IMR-90 (cell line): Measurements from ENCODE around the gene FAM177B. TPM values are rescaled to one million over a fixed set of nuclear protein-coding genes. Genes with fewer than 3 reads are reported as not detected.

ENCODE experiments used
- ATAC-seq: fragments of 200-7000 bp; cut with Tn5 transposase; 2 replicates; pipeline ENCODE4 v1.9.1; 2020; ENCODE audit warnings: low read depth, mild to moderate bottlenecking, moderate library complexity
- BruUV-seq: library from RNA; stranded (reverse); fragments of 400-500 nt; replicated peaks from 2 replicates; lab custom pipeline; 2021; lab: Mats Ljungman, UMichigan
- CTCF ChIA-PET: fragments of 300-600 bp; formaldehyde crosslinking; extraction: SDS; loops from one replicate; lab custom pipeline; 2021; ENCODE audit warnings: antibody characterized with exemption; lab: Yijun Ruan, JAX
- POLR2A ChIA-PET: fragments of 300-600 bp; sonication (Branson Sonifier 250); formaldehyde crosslinking; loops from one replicate; lab custom pipeline; 2022; ENCODE audit warnings: antibody characterized with exemption; ENCODE audit not compliant: unreplicated experiment; lab: Charles Lee
- DNase-seq: peaks from one replicate; pipeline ENCODE4 v3.0.0; 2013
- H2AFZ ChIP-seq: replicated peaks from 2 replicates; pipeline ENCODE3; 2013; ENCODE audit warnings: low read length, mild to moderate bottlenecking; ENCODE audit not compliant: poor library complexity
- H2AK5ac ChIP-seq: 2 replicates; pipeline ENCODE4 v1.6.1; 2013; ENCODE audit warnings: low read depth, low read length, inconsistent platforms
- H2AK9ac ChIP-seq: replicated peaks from 2 replicates; pipeline ENCODE3; 2013; ENCODE audit warnings: mild to moderate bottlenecking, low read depth, low read length, moderate library complexity; ENCODE audit not compliant: poor library complexity
- H2BK120ac ChIP-seq: 2 replicates; pipeline ENCODE4 v1.6.1; 2013; ENCODE audit warnings: low read depth, low read length, inconsistent platforms
- H2BK15ac ChIP-seq: 3 replicates; pipeline ENCODE4 v1.6.1; 2013; ENCODE audit warnings: low read depth, low read length, inconsistent platforms
- H2BK20ac ChIP-seq: 2 replicates; pipeline ENCODE4 v1.6.1; 2013; ENCODE audit warnings: low read depth, mild to moderate bottlenecking, inconsistent platforms, low read length, moderate library complexity
- H2BK5ac ChIP-seq: 2 replicates; pipeline ENCODE4 v1.6.1; 2013; ENCODE audit warnings: mild to moderate bottlenecking, low read depth, low read length, inconsistent platforms; ENCODE audit not compliant: poor library complexity, severe bottlenecking
- H3K14ac ChIP-seq: replicated peaks from 2 replicates; pipeline ENCODE4 v1.6.1; 2013; ENCODE audit warnings: low read depth, low read length, inconsistent platforms
- H3K18ac ChIP-seq: 2 replicates; pipeline ENCODE4 v1.6.1; 2013; ENCODE audit warnings: low read depth, low read length, control low read depth
- H3K23ac ChIP-seq: 2 replicates; pipeline ENCODE4 v1.6.1; 2013; ENCODE audit warnings: low read depth, low read length, inconsistent platforms
- H3K27ac ChIP-seq: 2 replicates; pipeline ENCODE4 v1.5.1; 2013; ENCODE audit warnings: mild to moderate bottlenecking, control low read depth, low read length; ENCODE audit not compliant: insufficient read depth
- H3K27me3 ChIP-seq: 2 replicates; pipeline ENCODE4 v1.6.1; 2013; ENCODE audit warnings: low read length; ENCODE audit not compliant: control insufficient read depth, insufficient read depth
- H3K36me3 ChIP-seq: 2 replicates; pipeline ENCODE4 v1.6.1; 2013; ENCODE audit warnings: low read length, mixed read lengths; ENCODE audit not compliant: control insufficient read depth, insufficient read depth
- H3K4ac ChIP-seq: 2 replicates; pipeline ENCODE4 v1.6.1; 2013; ENCODE audit warnings: low read depth, low read length, inconsistent platforms
- H3K4me1 ChIP-seq: 2 replicates; pipeline ENCODE4 v1.6.1; 2013; ENCODE audit warnings: low read length, mixed read lengths; ENCODE audit not compliant: control insufficient read depth, insufficient read depth
- H3K4me2 ChIP-seq: 2 replicates; pipeline ENCODE4 v1.6.1; 2013; ENCODE audit warnings: low read depth, mild to moderate bottlenecking, control low read depth, low read length, moderate library complexity
- H3K4me3 ChIP-seq: 2 replicates; pipeline ENCODE4 v1.5.1; 2013; ENCODE audit warnings: low read depth, mild to moderate bottlenecking, control low read depth, low read length, moderate library complexity; ENCODE audit not compliant: insufficient read depth
- H3K56ac ChIP-seq: 2 replicates; pipeline ENCODE4 v1.6.1; 2013; ENCODE audit warnings: low read length, inconsistent platforms; ENCODE audit not compliant: insufficient read depth; ENCODE audit errors: extremely low read depth
- H3K79me1 ChIP-seq, 2 experiments: 2 replicates each; pipeline ENCODE4 v1.6.1; 2013; ENCODE audit warnings: low read length in 2 of 2, inconsistent platforms in 1 of 2, low read depth in 1 of 2
- H3K9ac ChIP-seq: 2 replicates; pipeline ENCODE4 v1.6.1; 2013; ENCODE audit warnings: low read depth, low read length, control low read depth
- H3K9me1 ChIP-seq: 2 replicates; pipeline ENCODE4 v1.6.1; 2013; ENCODE audit warnings: low read length, inconsistent platforms; ENCODE audit not compliant: insufficient read depth
- H3K9me3 ChIP-seq: 2 replicates; pipeline ENCODE4 v1.6.1; 2013; ENCODE audit warnings: low read length; ENCODE audit not compliant: control insufficient read depth, insufficient read depth
- H4K20me1 ChIP-seq: 2 replicates; pipeline ENCODE4 v1.6.1; 2013; ENCODE audit warnings: low read length, inconsistent platforms; ENCODE audit not compliant: insufficient read depth
- H4K5ac ChIP-seq: 2 replicates; pipeline ENCODE4 v1.6.1; 2013; ENCODE audit warnings: mild to moderate bottlenecking, low read depth, low read length, control low read depth
- H4K8ac ChIP-seq, 2 experiments: 2 replicates each; pipeline ENCODE4 v1.6.1; 2013; ENCODE audit warnings: low read depth in 2 of 2, low read length in 2 of 2, control low read depth in 1 of 2, inconsistent platforms in 1 of 2
- H4K91ac ChIP-seq: 2 replicates; pipeline ENCODE4 v1.6.1; 2013; ENCODE audit warnings: low read depth, low read length, inconsistent platforms; ENCODE audit not compliant: insufficient read depth
- MAFK ChIP-seq: IDR thresholded peaks from 2 replicates; pipeline ENCODE4 v1.6.1; 2012; ENCODE audit warnings: low read depth, low read length, improper control_type of control experiment
- MXI1 ChIP-seq: IDR thresholded peaks from 2 replicates; pipeline ENCODE4 v1.6.1; 2012; ENCODE audit warnings: low read depth, mild to moderate bottlenecking, low read length, moderate library complexity, borderline replicate concordance
- NFE2L2 ChIP-seq: fragments of 150-350 bp; IDR thresholded peaks from 2 replicates; pipeline ENCODE4 v1.6.1; 2016; ENCODE audit warnings: low read depth, mild to moderate bottlenecking, low read length
- WGBS, 2 experiments: methylation state at CpG; one replicate each; pipeline versions ENCODE4 v1.1.5 to v1.1.7; 2013; ENCODE audit warnings: missing lambda C conversion rate in 2 of 2; ENCODE audit not compliant: insufficient read length in 1 of 2; ENCODE audit errors: extremely low coverage in 2 of 2; 5-methylcytosine and 5-hydroxymethylcytosine counted together
- dilution Hi-C: fragments of 300-500 bp; cut with HindIII; formaldehyde crosslinking; loops from one replicate; pipeline ENCODE4 v1.14.3; 2018; ENCODE audit warnings: low sequenced_read_pairs; ENCODE audit not compliant: unreplicated experiment
- in situ Hi-C: fragments of 300-500 bp; cut with MboI; formaldehyde crosslinking; loops from 3 replicates; pipeline ENCODE4 v1.14.3; 2019; ENCODE audit warnings: low sequenced_read_pairs, inconsistent platforms, mixed read lengths
- intact Hi-C: fragments of 100-400 bp; cut with micrococcal nuclease; formaldehyde crosslinking; loops from 2 replicates; pipeline ENCODE4 v1.10.0; 2022
- polyA plus RNA-seq, 3 experiments: library from polyadenylated mRNA; depleted of rRNA; stranded (reverse); fragments of >200 nt; gene quantifications; 2 replicates each; pipeline ENCODE4 v1.2.3, GENCODE V29; 2012; ENCODE audit warnings: low replicate concordance in 1 of 3
- total RNA-seq: library from RNA; depleted of rRNA; stranded (reverse); fragments of >200 nt; gene quantifications from 2 replicates; pipeline ENCODE4 v1.2.3, GENCODE V29; 2012

FAM177B gene
- total and polyA plus RNA-seq, 2 of the 4 experiments (the other 2 are of a cell fraction) = not detected

DNA sequence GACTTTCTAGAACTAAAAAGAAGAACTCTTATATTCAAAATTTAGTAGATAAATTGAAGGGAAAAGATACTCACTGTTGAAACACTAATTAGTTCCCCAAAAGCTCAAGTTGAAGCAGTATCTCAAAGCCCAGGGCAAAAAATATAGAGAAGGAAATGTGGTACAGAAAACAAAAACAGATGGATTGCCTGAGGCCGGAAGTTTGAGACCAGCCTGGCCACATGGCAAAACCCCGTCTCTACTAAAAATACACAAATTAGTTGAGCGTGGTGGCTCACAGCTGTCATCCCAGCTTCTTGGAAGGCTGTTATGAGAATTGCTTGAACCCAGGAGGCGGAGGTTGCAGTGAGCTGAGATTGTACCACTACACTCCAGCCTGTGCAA, 36.0 kb downstream of the FAM177B start:
- no peak for DNase-seq
- H3K9ac ChIP-seq = no peak overlapping the region

More for the DNA sequence above, 36.0 kb downstream of the FAM177B start:
- H3K4me1 ChIP-seq = no peaks in the 10 kb centered on the region
- H3K79me1 ChIP-seq = no peaks in the 10 kb centered on the region
- H2BK5ac ChIP-seq = no peak overlapping the region
- H3K4me3 ChIP-seq = no peak overlapping the region
- no peak overlapping the region for H3K27ac ChIP-seq
- no peak overlapping the region for H2BK20ac ChIP-seq
- no peak overlapping the region for H2BK120ac ChIP-seq
- no peak overlapping the region for H3K4ac ChIP-seq
- dilution Hi-C loops = no loop called here
- H3K23ac ChIP-seq = no peak overlapping the region
- no peak overlapping the region for H4K91ac ChIP-seq
- ATAC-seq = no peak
- ChIA-PET CTCF (no interaction called here), POLR2A (no interaction called here)
- no peak overlapping the region for H4K5ac ChIP-seq
- H2AFZ ChIP-seq = no peak overlapping the region
- WGBS, 2 experiments = no CpG with 5 or more reads among the region's 4 CpGs
- H3K9me1 ChIP-seq = no peaks in the 10 kb centered on the region
- H3K14ac ChIP-seq = no peak overlapping the region
- no peak overlapping the region for H2AK9ac ChIP-seq
- H3K4me2 ChIP-seq = no peak overlapping the region
- H2AK5ac ChIP-seq = no peak overlapping the region
- no peak overlapping the region for H3K56ac ChIP-seq
- no peaks in the 10 kb centered on the region for H3K27me3 ChIP-seq
- in situ Hi-C loops = no loop called here
- H3K9me3 ChIP-seq = peaks cover 4% of the 10 kb centered on the region
- no TSS peak for BruUV-seq
- no peaks in the 10 kb centered on the region for H3K36me3 ChIP-seq
- no peak overlapping the region for H2BK15ac ChIP-seq
- TF ChIP-seq MXI1 (no peak), NFE2L2 (no peak), MAFK (no peak)
- H3K18ac ChIP-seq = no peak overlapping the region
- H4K20me1 ChIP-seq = no peaks in the 10 kb centered on the region
- intact Hi-C loops = no loop called here
- no peak overlapping the region for H4K8ac ChIP-seq
